IMR-90 (cell line): ENCODE results near the gene ARL10. TPM values are rescaled to one million over a fixed set of nuclear protein-coding genes. Genes with fewer than 3 reads are reported as not detected.
A peak's percentile ranks its signal among the peaks of the same experiment; 100 is the strongest.

Source experiments
- ATAC-seq: fragments of 200-7000 bp; cut with Tn5 transposase; 2 replicates; pipeline ENCODE4 v1.9.1; 2020; ENCODE audit warnings: low read depth, mild to moderate bottlenecking, moderate library complexity
- BruUV-seq: library from RNA; stranded (reverse); fragments of 400-500 nt; replicated peaks from 2 replicates; lab custom pipeline; 2021; lab: Mats Ljungman, UMichigan
- CTCF ChIA-PET: fragments of 300-600 bp; formaldehyde crosslinking; extraction: SDS; loops from one replicate; lab custom pipeline; 2021; ENCODE audit warnings: antibody characterized with exemption; lab: Yijun Ruan, JAX
- POLR2A ChIA-PET: fragments of 300-600 bp; sonication (Branson Sonifier 250); formaldehyde crosslinking; loops from one replicate; lab custom pipeline; 2022; ENCODE audit warnings: antibody characterized with exemption; ENCODE audit not compliant: unreplicated experiment; lab: Charles Lee
- DNase-seq: peaks from one replicate; pipeline ENCODE4 v3.0.0; 2013
- H2AFZ ChIP-seq: replicated peaks from 2 replicates; pipeline ENCODE3; 2013; ENCODE audit warnings: low read length, mild to moderate bottlenecking; ENCODE audit not compliant: poor library complexity
- H2AK5ac ChIP-seq: 2 replicates; pipeline ENCODE4 v1.6.1; 2013; ENCODE audit warnings: low read depth, low read length, inconsistent platforms
- H2AK9ac ChIP-seq: replicated peaks from 2 replicates; pipeline ENCODE3; 2013; ENCODE audit warnings: mild to moderate bottlenecking, low read depth, low read length, moderate library complexity; ENCODE audit not compliant: poor library complexity
- H2BK120ac ChIP-seq: 2 replicates; pipeline ENCODE4 v1.6.1; 2013; ENCODE audit warnings: low read depth, low read length, inconsistent platforms
- H2BK15ac ChIP-seq: 3 replicates; pipeline ENCODE4 v1.6.1; 2013; ENCODE audit warnings: low read depth, low read length, inconsistent platforms
- H2BK20ac ChIP-seq: 2 replicates; pipeline ENCODE4 v1.6.1; 2013; ENCODE audit warnings: low read depth, mild to moderate bottlenecking, inconsistent platforms, low read length, moderate library complexity
- H2BK5ac ChIP-seq: 2 replicates; pipeline ENCODE4 v1.6.1; 2013; ENCODE audit warnings: mild to moderate bottlenecking, low read depth, low read length, inconsistent platforms; ENCODE audit not compliant: poor library complexity, severe bottlenecking
- H3K14ac ChIP-seq: replicated peaks from 2 replicates; pipeline ENCODE4 v1.6.1; 2013; ENCODE audit warnings: low read depth, low read length, inconsistent platforms
- H3K18ac ChIP-seq: 2 replicates; pipeline ENCODE4 v1.6.1; 2013; ENCODE audit warnings: low read depth, low read length, control low read depth
- H3K23ac ChIP-seq: 2 replicates; pipeline ENCODE4 v1.6.1; 2013; ENCODE audit warnings: low read depth, low read length, inconsistent platforms
- H3K27ac ChIP-seq: 2 replicates; pipeline ENCODE4 v1.5.1; 2013; ENCODE audit warnings: mild to moderate bottlenecking, control low read depth, low read length; ENCODE audit not compliant: insufficient read depth
- H3K27me3 ChIP-seq: 2 replicates; pipeline ENCODE4 v1.6.1; 2013; ENCODE audit warnings: low read length; ENCODE audit not compliant: control insufficient read depth, insufficient read depth
- H3K36me3 ChIP-seq: 2 replicates; pipeline ENCODE4 v1.6.1; 2013; ENCODE audit warnings: low read length, mixed read lengths; ENCODE audit not compliant: control insufficient read depth, insufficient read depth
- H3K4ac ChIP-seq: 2 replicates; pipeline ENCODE4 v1.6.1; 2013; ENCODE audit warnings: low read depth, low read length, inconsistent platforms
- H3K4me1 ChIP-seq: 2 replicates; pipeline ENCODE4 v1.6.1; 2013; ENCODE audit warnings: low read length, mixed read lengths; ENCODE audit not compliant: control insufficient read depth, insufficient read depth
- H3K4me2 ChIP-seq: 2 replicates; pipeline ENCODE4 v1.6.1; 2013; ENCODE audit warnings: low read depth, mild to moderate bottlenecking, control low read depth, low read length, moderate library complexity
- H3K4me3 ChIP-seq: 2 replicates; pipeline ENCODE4 v1.5.1; 2013; ENCODE audit warnings: low read depth, mild to moderate bottlenecking, control low read depth, low read length, moderate library complexity; ENCODE audit not compliant: insufficient read depth
- H3K56ac ChIP-seq: 2 replicates; pipeline ENCODE4 v1.6.1; 2013; ENCODE audit warnings: low read length, inconsistent platforms; ENCODE audit not compliant: insufficient read depth; ENCODE audit errors: extremely low read depth
- H3K79me1 ChIP-seq, 2 experiments: 2 replicates each; pipeline ENCODE4 v1.6.1; 2013; ENCODE audit warnings: low read length in 2 of 2, inconsistent platforms in 1 of 2, low read depth in 1 of 2
- H3K9ac ChIP-seq: 2 replicates; pipeline ENCODE4 v1.6.1; 2013; ENCODE audit warnings: low read depth, low read length, control low read depth
- H3K9me1 ChIP-seq: 2 replicates; pipeline ENCODE4 v1.6.1; 2013; ENCODE audit warnings: low read length, inconsistent platforms; ENCODE audit not compliant: insufficient read depth
- H3K9me3 ChIP-seq: 2 replicates; pipeline ENCODE4 v1.6.1; 2013; ENCODE audit warnings: low read length; ENCODE audit not compliant: control insufficient read depth, insufficient read depth
- H4K20me1 ChIP-seq: 2 replicates; pipeline ENCODE4 v1.6.1; 2013; ENCODE audit warnings: low read length, inconsistent platforms; ENCODE audit not compliant: insufficient read depth
- H4K5ac ChIP-seq: 2 replicates; pipeline ENCODE4 v1.6.1; 2013; ENCODE audit warnings: mild to moderate bottlenecking, low read depth, low read length, control low read depth
- H4K8ac ChIP-seq, 2 experiments: 2 replicates each; pipeline ENCODE4 v1.6.1; 2013; ENCODE audit warnings: low read depth in 2 of 2, low read length in 2 of 2, control low read depth in 1 of 2, inconsistent platforms in 1 of 2
- H4K91ac ChIP-seq: 2 replicates; pipeline ENCODE4 v1.6.1; 2013; ENCODE audit warnings: low read depth, low read length, inconsistent platforms; ENCODE audit not compliant: insufficient read depth
- CHD1 ChIP-seq: IDR thresholded peaks from 2 replicates; pipeline ENCODE4 v1.6.1; 2012; ENCODE audit warnings: low read depth, low read length, improper control_type of control experiment
- MAZ ChIP-seq: IDR thresholded peaks from 2 replicates; pipeline ENCODE4 v1.6.1; 2012; ENCODE audit warnings: low read depth, mild to moderate bottlenecking, low read length, improper control_type of control experiment, moderate library complexity, borderline replicate concordance
- RCOR1 ChIP-seq: IDR thresholded peaks from 2 replicates; pipeline ENCODE4 v1.6.1; 2012; ENCODE audit warnings: mild to moderate bottlenecking, low read length, improper control_type of control experiment; ENCODE audit not compliant: insufficient replicate concordance
- WGBS, 2 experiments: methylation state at CpG; one replicate each; pipeline versions ENCODE4 v1.1.5 to v1.1.7; 2013; ENCODE audit warnings: missing lambda C conversion rate in 2 of 2; ENCODE audit not compliant: insufficient read length in 1 of 2; ENCODE audit errors: extremely low coverage in 2 of 2; 5-methylcytosine and 5-hydroxymethylcytosine counted together
- dilution Hi-C: fragments of 300-500 bp; cut with HindIII; formaldehyde crosslinking; loops from one replicate; pipeline ENCODE4 v1.14.3; 2018; ENCODE audit warnings: low sequenced_read_pairs; ENCODE audit not compliant: unreplicated experiment
- in situ Hi-C: fragments of 300-500 bp; cut with MboI; formaldehyde crosslinking; loops from 3 replicates; pipeline ENCODE4 v1.14.3; 2019; ENCODE audit warnings: low sequenced_read_pairs, inconsistent platforms, mixed read lengths
- intact Hi-C: fragments of 100-400 bp; cut with micrococcal nuclease; formaldehyde crosslinking; loops from 2 replicates; pipeline ENCODE4 v1.10.0; 2022
- polyA plus RNA-seq, 3 experiments: library from polyadenylated mRNA; depleted of rRNA; stranded (reverse); fragments of >200 nt; gene quantifications; 2 replicates each; pipeline ENCODE4 v1.2.3, GENCODE V29; 2012; ENCODE audit warnings: low replicate concordance in 1 of 3
- total RNA-seq: library from RNA; depleted of rRNA; stranded (reverse); fragments of >200 nt; gene quantifications from 2 replicates; pipeline ENCODE4 v1.2.3, GENCODE V29; 2012
- TF ChIP-seq, protein P1 (sequence below): fragments of 150-350 bp; IDR thresholded peaks from 2 replicates; pipeline ENCODE4 v1.6.1; 2017; ENCODE audit warnings: mild to moderate bottlenecking, antibody characterized with exemption, low read length, low read depth

Gene ARL10
- total and polyA plus RNA-seq, 2 of the 4 experiments (the other 2 are of a cell fraction), result 3.6 to 6.0 TPM

DNA sequence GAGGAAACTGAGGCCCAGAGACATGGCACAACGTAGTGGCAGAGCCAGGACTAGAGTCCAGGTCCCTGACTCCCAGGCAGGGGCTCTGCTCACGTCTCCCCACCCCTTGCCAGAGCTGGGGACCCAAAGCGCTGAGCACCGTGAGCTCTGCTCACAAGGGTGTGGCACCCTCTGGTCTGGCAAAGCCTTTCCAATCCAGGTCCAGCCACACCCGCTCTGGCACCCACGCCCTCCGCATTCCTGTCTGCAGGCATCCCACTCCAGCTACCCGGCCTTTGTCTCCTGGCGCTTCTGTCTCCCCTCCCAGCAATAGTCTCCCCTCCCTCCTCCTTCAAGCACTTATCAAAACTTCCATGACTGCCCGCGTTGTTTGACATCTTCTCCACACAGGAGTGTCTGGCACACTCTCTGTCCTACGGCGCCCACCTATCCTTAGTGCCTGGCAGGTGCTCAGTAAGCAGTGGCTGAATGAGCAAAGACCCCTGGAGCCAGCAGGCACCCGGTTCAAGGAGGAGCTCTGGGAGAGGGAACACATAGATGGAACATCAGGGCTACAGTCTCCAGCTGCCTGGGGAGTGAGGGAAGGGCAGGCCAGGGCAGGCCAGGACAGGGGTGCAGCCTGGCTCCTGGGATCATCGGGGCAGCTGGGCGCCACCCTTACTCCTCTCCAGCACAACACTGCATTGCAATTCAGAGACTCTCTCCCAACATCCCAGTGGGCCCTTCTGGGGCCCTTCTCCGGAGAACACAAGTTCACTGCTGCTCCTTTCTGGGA, 35.3 kb downstream of the ARL10 start:
- ChIA-PET POLR2A (no interaction called here), CTCF (no interaction called here)
- Histone ChIP-seq H2BK120ac (no peak overlapping the region), H2AK9ac (peak overlapping the region; percentile 42), H3K36me3 (peaks cover 14% of the 10 kb centered on the region), H2BK15ac (no peak overlapping the region), H3K4ac (no peak overlapping the region), H4K8ac (no peak overlapping the region), H4K20me1 (peaks cover 4% of the 10 kb centered on the region; the same call in 1 of the 2 replicates), H3K18ac (no peak overlapping the region), H3K27ac (no peak overlapping the region), H3K56ac (no peak overlapping the region), H4K5ac (no peak overlapping the region), H3K9me3 (no peaks in the 10 kb centered on the region), H2AK5ac (no peak overlapping the region), H3K4me1 (no peaks in the 10 kb centered on the region; the same call in 1 of the 2 replicates), H3K9ac (no peak overlapping the region), H3K79me1 (peaks cover 6 to 19% of the 10 kb centered on the region in 2 experiments; a peak in 3 of 4 replicates), H2BK5ac (no peak overlapping the region), H3K4me3 (no peak overlapping the region), H2BK20ac (no peak overlapping the region), H3K27me3 (no peaks in the 10 kb centered on the region), H3K9me1 (no peaks in the 10 kb centered on the region; the same call in 1 of the 2 replicates), H2AFZ (peak overlapping the region; percentile 32), H3K23ac (no peak overlapping the region), H3K14ac (no peak overlapping the region; the same call in 1 of the 2 replicates), H3K4me2 (no peak overlapping the region), H4K91ac (no peak overlapping the region)
- dilution Hi-C loops (no loop called here), intact Hi-C loops (no loop called here), in situ Hi-C loops (no loop called here)
- ATAC-seq (no peak), DNase-seq (no peak)
- TF ChIP-seq CHD1 (no peak), MAZ (no peak), RCOR1 (no peak)
- TF ChIP-seq, protein P1, sequence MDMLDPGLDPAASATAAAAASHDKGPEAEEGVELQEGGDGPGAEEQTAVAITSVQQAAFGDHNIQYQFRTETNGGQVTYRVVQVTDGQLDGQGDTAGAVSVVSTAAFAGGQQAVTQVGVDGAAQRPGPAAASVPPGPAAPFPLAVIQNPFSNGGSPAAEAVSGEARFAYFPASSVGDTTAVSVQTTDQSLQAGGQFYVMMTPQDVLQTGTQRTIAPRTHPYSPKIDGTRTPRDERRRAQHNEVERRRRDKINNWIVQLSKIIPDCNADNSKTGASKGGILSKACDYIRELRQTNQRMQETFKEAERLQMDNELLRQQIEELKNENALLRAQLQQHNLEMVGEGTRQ, result no peak
- WGBS, 2 experiments, result 88% methylated on average over 7 of the region's 17 CpGs; no CpG with 5 or more reads in 1 of the 2 experiments
- no TSS peak for BruUV-seq
